Astrocyte (in vitro differentiated cells and primary cell): ENCODE measurements around the gene PDPR. TPM values are rescaled to one million over a fixed set of nuclear protein-coding genes. Genes with fewer than 3 reads are reported as not detected.
"Not testable (repeated sequence)": the region's sequence is repeated elsewhere in the genome, so short reads cannot be mapped to it uniquely, and the experiment has no call there.

ENCODE experiments used
- DNase-seq: peaks from one replicate; pipeline ENCODE4 v3.0.0-alpha.2; 2010; ENCODE audit warnings: low read depth
- FAIRE-seq: peaks from 2 replicates; lab custom pipeline; 2011; peaks lifted over from hg19 to GRCh38; lab: Jason Lieb, UNC
- H2AFZ ChIP-seq: 2 replicates; pipeline ENCODE4 v1.6.0; 2012; ENCODE audit warnings: low read depth, low read length, inconsistent platforms
- H3K27ac ChIP-seq: 2 replicates; pipeline ENCODE4 v1.5.1; 2011; ENCODE audit warnings: low read depth, low read length, inconsistent platforms
- H3K27me3 ChIP-seq: 2 replicates; pipeline ENCODE4 v1.6.0; 2011; ENCODE audit warnings: low read length, inconsistent platforms; ENCODE audit not compliant: insufficient read depth
- H3K36me3 ChIP-seq: 2 replicates; pipeline ENCODE4 v1.5.1; 2011; ENCODE audit warnings: low read length, inconsistent platforms; ENCODE audit not compliant: insufficient read depth
- H3K4me1 ChIP-seq: 2 replicates; pipeline ENCODE4 v1.5.1; 2011; ENCODE audit warnings: low read length, inconsistent platforms; ENCODE audit not compliant: insufficient read depth
- H3K4me2 ChIP-seq: 2 replicates; pipeline ENCODE4 v1.6.0; 2012; ENCODE audit warnings: low read length, inconsistent platforms
- H3K4me3 ChIP-seq: 2 replicates; pipeline ENCODE4 v1.5.1; 2011; ENCODE audit warnings: low read depth, mild to moderate bottlenecking, low read length, inconsistent platforms; ENCODE audit not compliant: insufficient read depth
- H3K79me2 ChIP-seq: 2 replicates; pipeline ENCODE4 v1.6.0; 2012; ENCODE audit warnings: mild to moderate bottlenecking, low read length, inconsistent platforms; ENCODE audit not compliant: insufficient read depth
- H3K9ac ChIP-seq: 2 replicates; pipeline ENCODE4 v1.6.0; 2012; ENCODE audit warnings: mild to moderate bottlenecking, low read length, inconsistent platforms
- H3K9me3 ChIP-seq: 2 replicates; pipeline ENCODE4 v1.5.1; 2012; ENCODE audit warnings: low read depth, mild to moderate bottlenecking, low read length, inconsistent platforms; ENCODE audit not compliant: insufficient read depth
- H4K20me1 ChIP-seq: 2 replicates; pipeline ENCODE4 v1.6.0; 2012; ENCODE audit warnings: low read length, inconsistent platforms; ENCODE audit not compliant: insufficient read depth
- H3K27ac Mint-ChIP-seq: one replicate; pipeline ENCODE4 v1.8.0; 2021; ENCODE audit warnings: mild to moderate bottlenecking, mixed read lengths; ENCODE audit not compliant: unreplicated experiment
- H3K27me3 Mint-ChIP-seq: one replicate; pipeline ENCODE4 v1.8.0; 2021; ENCODE audit warnings: low read depth, mixed read lengths; ENCODE audit not compliant: unreplicated experiment
- H3K36me3 Mint-ChIP-seq: one replicate; pipeline ENCODE4 v1.8.0; 2021; ENCODE audit warnings: low read depth, mixed read lengths; ENCODE audit not compliant: unreplicated experiment
- H3K4me1 Mint-ChIP-seq: one replicate; pipeline ENCODE4 v1.8.0; 2021; ENCODE audit warnings: low read depth, mixed read lengths; ENCODE audit not compliant: unreplicated experiment
- H3K4me3 Mint-ChIP-seq: one replicate; pipeline ENCODE4 v1.8.0; 2021; ENCODE audit warnings: mild to moderate bottlenecking, moderate library complexity, mixed read lengths; ENCODE audit not compliant: unreplicated experiment
- H3K9me3 Mint-ChIP-seq: one replicate; pipeline ENCODE4 v1.8.0; 2021; ENCODE audit warnings: mild to moderate bottlenecking, mixed read lengths; ENCODE audit not compliant: unreplicated experiment
- total RNA-seq: library from RNA; stranded (reverse); gene quantifications from 2 replicates; pipeline ENCODE4 v1.2.1, GENCODE V29; 2021

The PDPR gene
- total RNA-seq, 1 donor from 2014 or later: 22.0 TPM

DNA sequence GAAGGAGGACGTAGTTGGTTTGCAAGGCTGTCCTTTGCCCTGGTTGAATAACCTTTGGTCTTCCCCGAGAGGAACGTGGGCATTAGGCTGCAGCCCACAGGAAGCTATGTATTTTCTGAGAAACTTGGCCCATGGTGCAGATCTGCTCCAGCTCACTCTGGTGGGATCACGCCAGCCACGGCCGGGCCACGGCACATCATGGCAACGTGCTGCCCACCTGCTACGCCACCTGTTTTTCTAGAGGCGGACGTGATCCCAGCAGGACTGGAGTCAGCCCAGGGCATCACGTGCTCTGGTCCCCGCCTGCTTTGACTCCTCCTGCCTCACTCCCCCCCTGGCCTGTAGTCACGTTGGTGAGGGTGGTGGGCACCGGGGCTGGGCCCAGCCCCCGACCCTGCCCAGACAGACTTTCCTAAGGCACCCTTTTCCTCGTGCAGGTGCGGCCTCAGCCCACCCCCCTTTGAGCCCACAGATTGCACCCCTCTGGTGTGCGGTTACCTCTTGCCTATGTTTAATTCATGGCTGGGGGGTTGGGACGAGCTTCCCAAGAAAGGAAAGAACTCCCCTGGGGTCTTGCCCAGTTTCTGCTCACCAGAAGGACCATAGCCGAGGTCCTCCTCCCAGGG is 59.2 kb downstream of the PDPR start, which contains the start of gene CLEC18C:
CLEC18C (plus strand) TSS at position 576 of the 626 bp plus-strand sequence. CDS start 492 bp downstream, outside the sequence.
- not testable (repeated sequence) for H3K4me2 ChIP-seq, H3K27me3 ChIP-seq, FAIRE-seq

DNA sequence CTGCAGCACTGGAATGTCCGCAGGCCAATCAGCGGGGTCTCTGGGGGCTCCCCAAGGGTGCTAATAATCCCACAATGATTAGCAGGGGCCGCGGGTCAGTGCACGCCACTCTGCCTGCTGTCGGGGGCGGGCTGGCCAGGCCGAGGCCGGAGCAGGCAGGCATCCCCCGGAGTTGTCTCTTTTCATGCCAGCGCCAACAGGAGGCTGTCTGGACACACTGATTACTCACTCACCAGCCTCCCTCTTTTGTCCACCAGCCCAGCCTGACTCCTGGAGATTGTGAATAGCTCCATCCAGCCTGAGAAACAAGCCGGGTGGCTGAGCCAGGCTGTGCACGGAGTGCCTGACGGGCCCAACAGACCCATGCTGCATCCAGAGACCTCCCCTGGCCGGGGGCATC is 59.8 kb downstream of the PDPR start:
- H3K4me1 ChIP-seq, H3K36me3 Mint-ChIP-seq, H3K27ac Mint-ChIP-seq, H3K4me3 Mint-ChIP-seq, H2AFZ ChIP-seq, H3K27ac ChIP-seq, H3K4me1 Mint-ChIP-seq, H3K4me3 ChIP-seq, H3K9ac ChIP-seq, H3K79me2 ChIP-seq, H4K20me1 ChIP-seq, DNase-seq, H3K4me2 ChIP-seq, H3K27me3 Mint-ChIP-seq, FAIRE-seq, H3K36me3 ChIP-seq, H3K27me3 ChIP-seq, H3K9me3 ChIP-seq, H3K9me3 Mint-ChIP-seq: not testable (repeated sequence)

More for the DNA sequence above, 59.2 kb downstream of the PDPR start, which contains the start of gene CLEC18C:
- not testable (repeated sequence) for H2AFZ ChIP-seq, H3K4me3 ChIP-seq, DNase-seq, H3K9ac ChIP-seq, H3K79me2 ChIP-seq, H3K36me3 ChIP-seq, H3K36me3 Mint-ChIP-seq, H3K27ac Mint-ChIP-seq, H3K4me1 Mint-ChIP-seq, H3K4me1 ChIP-seq, H3K9me3 Mint-ChIP-seq, H3K4me3 Mint-ChIP-seq, H3K9me3 ChIP-seq, H3K27me3 Mint-ChIP-seq, H3K27ac ChIP-seq, H4K20me1 ChIP-seq

DNA sequence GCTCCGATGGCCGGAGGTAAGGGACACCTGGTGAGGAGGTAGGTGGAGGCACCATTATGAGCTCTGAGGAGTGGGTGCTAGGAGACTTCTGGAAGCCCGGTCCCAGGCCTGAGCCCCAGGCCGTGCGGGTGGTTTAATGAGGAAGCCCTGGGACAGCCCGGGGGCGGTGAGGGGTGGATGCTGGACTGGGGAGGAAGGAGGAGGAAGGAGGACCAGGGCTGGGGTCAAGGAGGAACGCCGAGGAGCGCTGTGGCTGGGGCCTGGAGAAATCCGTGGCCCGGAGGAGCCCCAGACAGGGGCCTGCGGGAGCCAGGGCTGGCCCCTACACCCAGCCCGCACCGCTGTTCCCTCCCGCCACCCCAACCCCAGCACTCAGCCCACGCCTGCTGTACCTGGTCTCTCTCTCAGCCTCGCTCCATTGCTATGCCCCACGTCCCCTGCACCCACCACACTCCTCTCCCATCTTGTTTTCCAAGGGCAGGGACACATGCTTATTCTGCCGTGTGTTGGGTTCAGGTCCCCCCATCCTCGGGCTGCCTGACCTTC is 60.3 kb downstream of the PDPR start:
- not testable (repeated sequence) for H3K4me3 ChIP-seq, H3K4me1 Mint-ChIP-seq, H3K9me3 ChIP-seq, H3K27ac ChIP-seq, H3K36me3 Mint-ChIP-seq, H3K27ac Mint-ChIP-seq, H3K9ac ChIP-seq, H2AFZ ChIP-seq, H3K4me3 Mint-ChIP-seq, H3K79me2 ChIP-seq, DNase-seq, H3K4me1 ChIP-seq, H3K36me3 ChIP-seq, H3K27me3 ChIP-seq, H3K9me3 Mint-ChIP-seq, H4K20me1 ChIP-seq, H3K4me2 ChIP-seq, H3K27me3 Mint-ChIP-seq, FAIRE-seq

DNA sequence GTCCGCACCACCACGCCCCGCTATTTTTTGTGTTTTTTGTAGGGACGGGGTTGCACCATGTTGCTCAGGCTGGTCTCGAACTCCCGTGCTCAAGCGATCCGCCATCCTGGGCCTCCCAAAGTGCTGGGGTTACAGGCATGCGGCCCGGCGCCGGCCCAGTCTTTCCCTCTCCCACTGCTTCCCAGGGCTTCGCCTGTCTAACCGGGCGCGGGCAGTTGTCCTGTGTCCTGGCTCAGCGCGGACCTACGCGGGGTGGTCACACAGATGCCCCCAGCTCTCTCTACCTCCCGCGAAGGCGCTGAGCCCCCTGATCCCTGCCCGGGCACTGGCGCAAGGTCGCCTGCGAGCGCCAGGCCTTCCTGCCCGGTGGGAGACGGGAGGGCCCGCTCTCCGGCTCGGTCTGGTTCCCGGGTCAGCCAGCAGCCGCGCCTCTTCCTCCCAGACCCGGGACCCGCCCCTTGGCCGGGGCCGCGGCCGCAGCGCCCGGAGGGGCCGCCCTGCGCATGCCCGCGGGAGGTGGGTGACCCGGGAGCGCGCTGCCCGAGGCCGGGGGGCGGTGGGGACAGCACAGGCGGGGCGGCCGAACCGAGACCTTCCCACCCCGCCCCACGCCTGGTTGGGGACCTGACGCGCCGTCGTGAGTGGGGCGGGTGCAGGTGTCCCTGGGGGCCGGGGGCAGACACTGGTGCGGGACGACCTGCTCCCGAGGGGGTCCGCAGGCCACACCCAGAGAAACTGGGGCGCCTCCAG is 73.9 kb downstream of the PDPR start:
- not testable (repeated sequence) for H2AFZ ChIP-seq, H3K4me3 ChIP-seq

DNA sequence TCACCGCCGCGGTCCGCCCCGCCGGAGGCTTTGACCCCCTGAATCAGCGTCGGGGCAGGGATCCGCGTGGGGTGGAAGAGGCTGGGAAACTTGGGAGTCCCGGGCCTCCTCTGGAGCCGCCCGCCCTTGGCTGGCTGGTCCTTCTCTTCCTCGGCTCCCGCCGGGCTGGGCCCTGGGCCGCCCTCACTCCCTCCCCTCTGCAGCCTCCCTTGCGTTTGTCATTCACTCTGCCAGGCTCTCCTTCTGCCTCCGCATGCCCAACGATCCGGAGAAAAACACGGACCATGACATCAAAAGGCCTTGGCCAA is 74.4 kb downstream of the PDPR start:
- not testable (repeated sequence) for H3K79me2 ChIP-seq, H3K4me2 ChIP-seq

More for the DNA sequence above, 73.9 kb downstream of the PDPR start:
- H3K36me3 Mint-ChIP-seq, H3K9me3 ChIP-seq, H3K9ac ChIP-seq, H3K27ac ChIP-seq, H3K4me2 ChIP-seq, FAIRE-seq, H4K20me1 ChIP-seq, DNase-seq, H3K27me3 ChIP-seq, H3K4me1 Mint-ChIP-seq, H3K79me2 ChIP-seq, H3K27ac Mint-ChIP-seq, H3K4me3 Mint-ChIP-seq, H3K4me1 ChIP-seq, H3K36me3 ChIP-seq, H3K9me3 Mint-ChIP-seq, H3K27me3 Mint-ChIP-seq: not testable (repeated sequence)

GRCh38 chr16:70190574-70190973 is 76.4 kb downstream of the PDPR start:
- not testable (repeated sequence) for H3K27me3 ChIP-seq, FAIRE-seq, H3K27me3 Mint-ChIP-seq, H3K9me3 ChIP-seq, H2AFZ ChIP-seq, H3K4me1 ChIP-seq, H3K4me2 ChIP-seq, H3K9ac ChIP-seq, H3K4me1 Mint-ChIP-seq, H3K36me3 ChIP-seq, H3K4me3 ChIP-seq, H3K9me3 Mint-ChIP-seq, H3K4me3 Mint-ChIP-seq, DNase-seq, H4K20me1 ChIP-seq, H3K79me2 ChIP-seq, H3K27ac Mint-ChIP-seq, H3K27ac ChIP-seq, H3K36me3 Mint-ChIP-seq

More for the DNA sequence above, 74.4 kb downstream of the PDPR start:
- not testable (repeated sequence) for H4K20me1 ChIP-seq, H3K4me3 Mint-ChIP-seq, H3K27ac ChIP-seq, H3K4me3 ChIP-seq, H3K9ac ChIP-seq, H3K4me1 ChIP-seq, H3K27me3 Mint-ChIP-seq, H3K27ac Mint-ChIP-seq, H3K9me3 ChIP-seq, FAIRE-seq, H3K36me3 ChIP-seq, H2AFZ ChIP-seq, H3K36me3 Mint-ChIP-seq, DNase-seq, H3K9me3 Mint-ChIP-seq, H3K27me3 ChIP-seq, H3K4me1 Mint-ChIP-seq
